K562 (cell line): ENCODE data around the gene CFAP97D2. TPM values are rescaled to one million over a fixed set of nuclear protein-coding genes. Genes with fewer than 3 reads are reported as not detected.

Experiments
- CHCHD3 ChIP-seq: fragments of 250-450 bp; sonication (Bioruptor Pico); IDR thresholded peaks from 2 replicates; pipeline ENCODE4 v2.1.2; 2022; ENCODE audit warnings: mild to moderate bottlenecking
- CTCF ChIP-seq, 3 experiments: IDR thresholded peaks in 2 of 3; conservative IDR thresholded peaks in 1 of 3; 2 replicates each; pipeline ENCODE4 v1.5.1; 2011 to 2012; ENCODE audit warnings: low read length in 3 of 3, mild to moderate bottlenecking in 3 of 3, control low read depth in 2 of 3, improper control_type of control experiment in 1 of 3, inconsistent platforms in 1 of 3, low read depth in 1 of 3, mixed read lengths in 1 of 3, moderate library complexity in 1 of 3; ENCODE audit not compliant: insufficient read depth in 2 of 3
- CTCFL ChIP-seq: IDR thresholded peaks from 2 replicates; pipeline ENCODE4 v1.6.1; 2011; ENCODE audit warnings: borderline replicate concordance, low read depth, mild to moderate bottlenecking, moderate library complexity, low read length; ENCODE audit not compliant: insufficient read depth, poor library complexity, severe bottlenecking
- DPF2 ChIP-seq: fragments of 450-650 bp; IDR thresholded peaks from 2 replicates; pipeline ENCODE4 v1.6.1; 2016
- HMG20B ChIP-seq: fragments of 250-450 bp; sonication (Bioruptor Pico); IDR thresholded peaks from 2 replicates; pipeline ENCODE4 v1.5.0; 2021; ENCODE audit warnings: mild to moderate bottlenecking
- HNRNPK ChIP-seq: fragments of 200-400 bp; formaldehyde crosslinking; IDR thresholded peaks from one replicate; pipeline ENCODE4 v1.6.1; 2018; ENCODE audit warnings: mild to moderate bottlenecking, low read depth, low read length; ENCODE audit not compliant: poor library complexity, severe bottlenecking
- SAP30 ChIP-seq: fragments of 200-600 bp; sonication (generic); IDR thresholded peaks from 2 replicates; pipeline ENCODE4 v1.6.1; 2012; ENCODE audit warnings: borderline replicate concordance, low read depth, mild to moderate bottlenecking, moderate library complexity, low read length, control low read depth, inconsistent platforms; ENCODE audit not compliant: insufficient read depth, poor library complexity, severe bottlenecking
- TSHZ1 ChIP-seq: fragments of 250-450 bp; sonication (Bioruptor Pico); IDR thresholded peaks from 2 replicates; pipeline ENCODE4 v1.4.0; 2020; ENCODE audit warnings: mild to moderate bottlenecking, moderate library complexity
- polyA plus RNA-seq, 8 experiments: library from polyadenylated mRNA; depleted of rRNA in 4 of 8; stranded (reverse) in 5 of 8; unstranded in 3 of 8; fragments of >200 nt; fragmentation: Nextera tagmentation in 2 of 8; fragmentation: Illumina TruSeq in 1 of 8; extraction: Ambion mirVana in 2 of 8; extraction: Trizol in 1 of 8; gene quantifications; 2 replicates each; pipeline versions ENCODE4 v1.2.1 to v1.2.3, GENCODE V29; 2011 to 2014; ENCODE audit warnings: inconsistent platforms in 1 of 8, missing spikeins in 1 of 8
- total RNA-seq, 7 experiments: library from RNA; depleted of rRNA in 6 of 7; stranded (reverse); fragments of >200 nt in 6 of 7; fragmentation: Illumina TruSeq in 2 of 7; extraction: Trizol in 2 of 7; gene quantifications; 2 replicates each; pipeline versions ENCODE4 v1.2.1 to v1.2.3, GENCODE V29; 2011 to 2021; ENCODE audit warnings: low replicate concordance in 1 of 7

CFAP97D2 gene
- total and polyA plus RNA-seq, 9 of the 15 experiments (the other 6 are each of a cell fraction or from before 2014, with no cell fraction given) = not detected

- no peak for TF ChIP-seq CHCHD3 (CRISPR knock-in tag)
- TF ChIP-seq HMG20B (CRISPR knock-in tag) = no peak
- no peak for TF ChIP-seq CTCF (IDR thresholded peaks at IDR 0.05 in 2 of 3, conservative IDR thresholded peaks at IDR 0.05 in 1 of 3; ENCODE audit: insufficient read depth in 2 of 3, low read depth in 1 of 3, low read length in 3 of 3)
- TF ChIP-seq TSHZ1 (CRISPR knock-in tag) = no peak
- no peak for TF ChIP-seq HNRNPK
- TF ChIP-seq SAP30 = peak; percentile 41
- TF ChIP-seq DPF2 = 0 out of 2 replicates have a peak, but pooled peaks have one; percentile 45
- TF ChIP-seq CTCFL = no peak
These were observed 47.3 kb upstream of the CFAP97D2 start (continued) for GRCh38 chr13:114131583-114132418.
